HUDEP-2 (cell line): Measurements from ENCODE around the gene OR51A7.
"Not testable (repeated sequence)": the region's sequence is repeated elsewhere in the genome, so short reads cannot be mapped to it uniquely, and the experiment has no call there.

Experiments used
- DNase-seq, 76 experiments: peaks; one replicate each; lab custom pipeline; 2025; ENCODE audit not compliant: unreplicated experiment in 76 of 76; lab: John Stamatoyannopoulos, UW

OR51A7 gene, protein sequence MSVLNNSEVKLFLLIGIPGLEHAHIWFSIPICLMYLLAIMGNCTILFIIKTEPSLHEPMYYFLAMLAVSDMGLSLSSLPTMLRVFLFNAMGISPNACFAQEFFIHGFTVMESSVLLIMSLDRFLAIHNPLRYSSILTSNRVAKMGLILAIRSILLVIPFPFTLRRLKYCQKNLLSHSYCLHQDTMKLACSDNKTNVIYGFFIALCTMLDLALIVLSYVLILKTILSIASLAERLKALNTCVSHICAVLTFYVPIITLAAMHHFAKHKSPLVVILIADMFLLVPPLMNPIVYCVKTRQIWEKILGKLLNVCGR

DNA sequence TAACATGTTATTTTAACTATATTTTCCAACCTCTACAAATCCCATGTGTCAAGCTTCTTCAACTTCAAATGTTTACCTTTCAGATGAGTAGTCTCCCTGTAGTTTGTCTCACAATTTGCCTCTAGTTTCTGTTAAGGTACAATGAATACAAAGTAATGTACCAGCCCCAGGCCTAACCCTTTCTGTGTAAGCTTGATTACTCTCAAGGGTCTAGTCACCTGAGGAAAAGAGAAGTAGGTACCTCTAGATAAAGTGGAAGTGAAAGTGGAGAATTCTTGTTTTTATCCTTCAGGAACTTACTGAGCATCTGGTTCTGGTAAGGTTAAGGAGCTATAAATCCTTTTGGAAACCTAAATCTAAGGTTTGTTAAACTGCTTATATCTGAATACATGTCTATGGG is at the start of gene OR51A7:
OR51A7 (plus strand) TSS at position 300 of the 400 bp plus-strand sequence. CDS start 3,587 bp downstream, outside the sequence.
- no peak for DNase-seq

DNA sequence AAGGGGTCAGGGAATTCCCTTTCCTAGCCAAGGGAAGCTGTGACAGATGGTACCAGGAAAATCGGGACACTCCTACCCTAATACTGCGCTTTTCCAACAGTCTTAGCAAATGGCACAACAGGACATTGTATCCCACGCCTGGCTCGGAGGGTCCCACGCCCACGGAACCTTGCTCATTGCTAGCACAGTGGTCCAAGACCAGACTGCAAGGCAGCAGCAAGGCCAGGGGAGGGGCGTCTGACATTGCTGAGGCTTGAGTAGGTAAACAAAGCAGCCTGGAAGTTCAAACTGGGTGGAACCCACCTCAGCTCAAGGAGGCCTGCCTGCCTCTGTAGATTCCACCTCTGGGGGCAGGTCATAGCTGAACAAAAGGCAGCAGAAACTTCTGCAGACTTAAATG is 49.3 kb upstream of the OR51A7 start:
- DNase-seq: not testable (repeated sequence)

DNA sequence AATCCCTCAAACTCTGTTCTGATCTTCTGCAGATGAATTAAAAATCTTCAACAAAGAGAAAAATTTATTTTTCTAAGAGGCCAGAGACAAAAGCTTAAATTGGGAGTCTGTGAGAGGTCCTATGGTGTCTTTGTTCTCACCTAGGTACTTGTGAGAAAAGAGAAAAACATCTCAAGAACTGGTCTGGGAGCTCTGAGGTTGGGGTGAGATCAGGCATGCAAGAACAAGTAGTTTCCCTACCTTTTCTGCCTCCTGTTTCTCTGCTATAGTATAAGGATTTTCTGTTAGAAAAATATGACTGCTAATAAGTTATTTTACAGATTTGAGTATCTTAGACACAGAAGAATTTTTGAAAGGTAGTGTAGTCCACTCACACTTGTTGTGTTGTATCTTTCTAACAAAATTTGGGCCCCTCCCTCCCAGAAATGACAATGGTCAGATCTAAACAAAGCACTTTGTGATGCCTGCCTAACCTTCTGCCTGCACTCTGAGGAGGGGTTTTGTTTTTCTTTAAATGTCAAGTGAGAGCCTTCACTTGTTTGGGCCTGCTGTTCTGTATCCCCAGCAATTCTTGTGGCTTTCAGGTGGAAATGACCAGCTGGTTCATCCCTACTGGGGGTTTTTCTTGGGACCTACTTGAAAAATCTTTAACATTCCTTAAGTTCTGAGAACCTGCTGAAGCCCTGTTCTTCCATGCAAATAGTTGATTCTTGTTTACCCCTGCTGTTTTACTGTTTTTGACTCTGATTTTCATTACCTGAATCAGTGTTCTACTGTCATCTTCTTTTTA is 40.9 kb upstream of the OR51A7 start:
- no peak for DNase-seq

DNA sequence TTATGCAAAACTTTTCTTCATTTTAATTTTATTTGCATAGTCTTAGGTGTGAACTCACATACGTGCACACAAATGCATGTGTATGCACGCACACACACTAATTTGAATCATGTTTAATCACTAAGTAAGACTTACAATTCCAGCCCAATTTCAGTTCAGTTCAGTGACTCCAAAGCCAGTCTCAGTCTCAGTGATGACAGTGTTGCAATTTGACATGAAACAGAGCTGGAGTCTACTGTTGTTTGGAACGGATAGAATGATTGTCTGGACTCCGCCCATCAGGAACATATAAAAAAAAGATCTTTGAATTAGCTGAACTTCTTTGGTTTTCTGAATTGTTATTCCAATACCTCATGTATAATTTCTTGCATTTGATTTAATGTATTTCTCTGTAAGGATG is 39.7 kb upstream of the OR51A7 start:
- DNase-seq: no peak

DNA sequence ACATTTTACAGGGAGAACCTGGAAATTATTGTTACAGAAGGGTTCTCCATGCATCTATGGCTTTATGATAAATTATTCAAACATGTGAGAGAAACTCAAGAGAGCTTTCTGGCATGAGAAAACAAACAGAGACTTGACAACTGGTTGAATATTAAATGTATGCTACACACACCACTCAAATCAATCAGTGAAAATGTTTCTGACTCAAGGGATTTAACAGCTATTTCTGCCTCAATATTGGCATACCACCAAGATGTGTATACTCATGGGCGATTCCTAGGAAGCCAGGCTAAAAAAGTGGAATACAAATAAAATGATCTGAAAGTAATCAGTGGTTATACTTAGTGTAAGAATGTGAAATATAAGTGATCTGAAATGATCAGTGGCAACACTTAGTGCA is 37.7 kb upstream of the OR51A7 start:
- no peak for DNase-seq

DNA sequence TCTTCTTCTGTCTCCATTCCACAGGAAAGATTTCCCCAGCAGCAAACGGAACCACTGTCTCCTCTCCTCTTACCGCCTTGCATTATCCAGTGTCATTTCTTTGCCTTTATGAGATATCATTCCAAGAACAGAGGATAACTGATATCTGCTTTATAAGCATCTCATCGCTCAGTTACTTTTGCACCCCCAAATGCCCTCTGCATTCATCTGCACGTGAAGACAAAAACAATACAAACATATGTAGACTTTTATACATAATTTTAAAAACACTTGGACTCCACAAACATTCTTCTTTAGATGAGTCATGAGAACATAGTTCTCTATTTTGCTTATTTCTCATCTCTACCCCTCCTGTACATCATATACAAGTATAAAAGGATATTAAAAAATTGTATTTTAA is 22.4 kb upstream of the OR51A7 start:
- no peak for DNase-seq

DNA sequence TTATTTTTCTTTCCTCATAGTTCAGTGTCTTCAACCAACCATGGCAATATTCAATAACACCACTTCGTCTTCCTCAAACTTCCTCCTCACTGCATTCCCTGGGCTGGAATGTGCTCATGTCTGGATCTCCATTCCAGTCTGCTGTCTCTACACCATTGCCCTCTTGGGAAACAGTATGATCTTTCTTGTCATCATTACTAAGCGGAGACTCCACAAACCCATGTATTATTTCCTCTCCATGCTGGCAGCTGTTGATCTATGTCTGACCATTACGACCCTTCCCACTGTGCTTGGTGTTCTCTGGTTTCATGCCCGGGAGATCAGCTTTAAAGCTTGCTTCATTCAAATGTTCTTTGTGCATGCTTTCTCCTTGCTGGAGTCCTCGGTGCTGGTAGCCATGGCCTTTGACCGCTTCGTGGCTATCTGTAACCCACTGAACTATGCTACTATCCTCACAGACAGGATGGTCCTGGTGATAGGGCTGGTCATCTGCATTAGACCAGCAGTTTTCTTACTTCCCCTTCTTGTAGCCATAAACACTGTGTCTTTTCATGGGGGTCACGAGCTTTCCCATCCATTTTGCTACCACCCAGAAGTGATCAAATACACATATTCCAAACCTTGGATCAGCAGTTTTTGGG is 21.6 kb upstream of the OR51A7 start, which contains the start of gene OR51T1:
OR51T1 (plus strand) TSS at position 41 of the 641 bp plus-strand sequence; CDS start at position 41, 0 bp downstream.
- no peak for DNase-seq

DNA sequence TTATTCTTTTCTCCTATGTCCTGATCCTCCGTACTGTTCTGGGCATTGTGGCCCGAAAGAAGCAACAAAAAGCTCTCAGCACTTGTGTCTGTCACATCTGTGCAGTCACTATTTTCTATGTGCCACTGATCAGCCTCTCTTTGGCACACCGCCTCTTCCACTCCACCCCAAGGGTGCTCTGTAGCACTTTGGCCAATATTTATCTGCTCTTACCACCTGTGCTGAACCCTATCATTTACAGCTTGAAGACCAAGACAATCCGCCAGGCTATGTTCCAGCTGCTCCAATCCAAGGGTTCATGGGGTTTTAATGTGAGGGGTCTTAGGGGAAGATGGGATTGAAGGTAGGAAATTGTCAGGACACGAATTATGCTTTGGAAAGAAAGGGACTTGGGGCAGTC is 21.0 kb upstream of the OR51A7 start:
- DNase-seq: peak in 56 of 76 experiments; percentile 3 to 78 (median 32)

DNA sequence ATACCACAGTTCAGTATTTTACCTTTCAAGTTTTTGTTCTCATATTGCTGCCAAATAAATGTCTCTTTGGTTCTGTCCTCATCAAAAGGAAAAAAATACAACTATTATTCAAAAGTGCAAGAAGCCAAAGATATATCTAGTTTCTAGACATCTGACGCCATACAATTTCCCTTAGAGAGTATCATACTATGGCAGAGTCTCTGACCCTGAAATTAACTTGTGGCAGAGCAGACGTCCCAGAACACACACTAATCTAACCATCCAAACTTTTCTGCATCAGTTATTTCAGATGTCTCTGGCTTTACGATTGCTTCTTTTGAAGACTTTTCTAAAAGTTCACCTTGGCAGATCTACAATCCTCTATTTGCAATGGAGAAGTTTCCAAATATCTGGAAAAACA is 19.2 kb upstream of the OR51A7 start:
- no peak for DNase-seq

DNA sequence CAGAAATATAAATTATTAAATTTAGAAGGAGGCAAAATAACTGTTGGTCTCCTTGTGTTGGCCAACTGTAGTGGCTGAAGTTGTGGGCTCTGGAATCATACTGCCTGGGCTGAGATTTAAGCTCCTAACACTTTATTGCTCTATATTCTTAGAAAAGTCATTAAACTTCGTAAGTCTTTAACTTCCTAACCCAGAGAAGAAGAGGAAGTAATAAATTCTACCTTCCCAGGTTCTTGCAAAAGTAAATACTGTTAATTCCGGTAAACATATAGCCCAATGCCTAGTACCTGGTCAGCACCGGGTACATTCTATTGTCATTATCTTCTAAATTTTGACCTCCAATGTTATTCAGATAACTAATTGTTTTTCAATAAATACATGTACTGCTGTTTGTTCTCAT is 17.4 kb upstream of the OR51A7 start:
- no peak for DNase-seq

DNA sequence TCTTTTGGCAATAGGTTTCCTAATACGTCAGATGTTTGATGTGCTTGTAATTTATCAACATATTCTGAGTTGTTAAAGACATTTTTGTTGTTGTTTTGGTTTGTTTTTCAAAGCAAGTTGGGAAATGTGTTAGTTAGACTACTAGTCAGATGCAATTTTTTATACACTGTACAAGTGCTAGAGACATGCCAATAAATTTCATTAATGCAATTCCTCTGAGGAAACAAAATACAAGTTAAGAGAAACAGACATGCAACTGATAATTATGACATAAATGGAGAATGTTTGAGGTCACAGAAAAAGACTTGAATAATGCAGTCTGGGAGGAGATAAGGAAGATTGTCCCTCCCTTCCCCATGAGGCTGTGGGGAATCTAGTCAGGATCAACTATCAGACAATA is 16.0 kb upstream of the OR51A7 start:
- DNase-seq: no peak

DNA sequence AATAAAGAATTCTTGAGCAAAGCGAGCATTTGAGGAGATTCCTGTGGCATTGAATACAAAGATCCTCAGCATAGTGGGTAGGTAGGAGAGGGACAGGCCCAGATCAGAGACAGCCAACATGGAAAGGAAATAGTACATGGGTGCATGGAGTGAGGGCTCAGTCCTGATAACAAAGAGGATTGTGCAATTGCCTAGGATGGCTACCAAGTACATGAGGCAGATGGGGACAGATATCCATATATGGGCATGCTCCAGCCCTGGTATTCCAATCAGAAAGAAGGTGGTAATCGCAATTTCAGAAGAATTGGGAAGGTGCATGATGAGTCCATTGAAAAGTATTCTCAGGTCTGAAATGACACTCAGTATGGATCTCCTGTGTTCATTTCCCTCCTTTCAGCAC is 13.3 kb upstream of the OR51A7 start:
- peak in 7 of 76 experiments; percentile 0 to 29 (median 17) for DNase-seq

DNA sequence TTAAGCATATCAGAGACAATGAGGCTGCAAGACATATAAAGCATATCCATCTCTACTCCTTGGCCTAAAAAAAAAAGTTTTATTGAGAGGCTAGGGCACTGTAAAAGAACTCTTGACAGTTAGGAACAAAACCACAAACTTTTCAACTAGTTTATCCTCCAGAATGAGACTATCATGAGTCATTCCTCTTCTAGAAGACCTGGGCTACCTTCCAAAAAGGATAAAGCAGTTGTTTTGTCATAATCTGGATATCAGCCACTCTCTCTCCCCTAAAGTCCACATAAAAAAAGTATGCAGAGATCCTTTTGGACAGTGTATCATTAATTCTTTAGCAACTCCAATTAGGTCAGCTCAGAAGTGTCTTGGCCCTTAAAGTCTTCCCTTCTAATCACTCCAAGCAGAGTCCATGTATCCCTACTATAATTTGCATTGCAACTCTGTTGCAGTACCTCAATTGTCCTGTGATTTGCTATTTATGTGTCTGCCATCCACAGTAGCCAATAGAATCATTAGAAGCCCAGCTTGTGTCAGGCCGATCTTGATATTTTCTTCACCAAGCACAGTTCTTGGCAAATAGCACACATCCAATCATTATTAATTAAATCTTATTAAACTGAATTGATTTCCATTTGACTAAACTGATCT is 11.5 kb upstream of the OR51A7 start:
- peak in 33 of 76 experiments; percentile 13 to 79 (median 52) for DNase-seq

DNA sequence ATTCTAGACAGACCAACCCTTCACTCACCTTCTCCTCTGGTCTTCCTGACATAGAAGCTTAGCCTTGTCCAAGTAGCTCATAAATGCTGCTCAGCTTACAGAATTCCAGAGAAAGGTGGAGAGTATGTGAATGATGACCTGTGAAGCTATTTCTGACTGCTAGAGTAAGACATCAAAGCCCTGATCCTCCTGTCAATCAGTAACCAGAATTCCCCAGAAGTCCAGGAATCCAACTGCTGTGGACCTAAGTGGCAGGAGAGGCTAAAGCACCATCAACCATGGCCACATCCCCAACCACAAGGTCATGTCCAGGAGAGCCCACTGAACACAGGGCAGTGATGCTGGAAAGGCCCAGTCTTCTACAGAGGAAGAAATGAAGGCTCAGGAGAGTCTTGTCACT is 13.0 kb downstream of the OR51A7 start:
- DNase-seq: no peak

DNA sequence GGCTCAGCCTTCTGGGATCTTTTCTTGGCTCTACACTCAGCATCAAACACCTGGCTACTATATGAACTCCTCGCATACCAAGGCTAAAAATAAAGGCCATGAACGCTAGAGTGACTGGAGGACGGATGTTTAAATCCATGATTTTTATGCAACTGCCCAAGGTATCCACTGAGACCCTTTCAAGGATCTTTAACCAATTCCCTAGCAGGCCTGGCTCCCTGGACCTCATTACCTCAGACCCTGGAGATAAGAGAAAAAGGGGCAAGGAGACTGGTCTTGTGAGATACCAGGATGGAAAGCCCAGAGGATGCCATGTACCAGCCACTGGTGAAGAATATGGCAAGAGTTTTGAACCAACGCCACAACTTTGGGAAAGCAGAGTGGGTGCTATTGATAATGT is 15.7 kb downstream of the OR51A7 start, which contains the start of gene OR51G2:
OR51G2 (minus strand) TSS at position 101 of the 400 bp plus-strand sequence. CDS start 3,687 bp downstream, outside the sequence.
- no peak for DNase-seq

DNA sequence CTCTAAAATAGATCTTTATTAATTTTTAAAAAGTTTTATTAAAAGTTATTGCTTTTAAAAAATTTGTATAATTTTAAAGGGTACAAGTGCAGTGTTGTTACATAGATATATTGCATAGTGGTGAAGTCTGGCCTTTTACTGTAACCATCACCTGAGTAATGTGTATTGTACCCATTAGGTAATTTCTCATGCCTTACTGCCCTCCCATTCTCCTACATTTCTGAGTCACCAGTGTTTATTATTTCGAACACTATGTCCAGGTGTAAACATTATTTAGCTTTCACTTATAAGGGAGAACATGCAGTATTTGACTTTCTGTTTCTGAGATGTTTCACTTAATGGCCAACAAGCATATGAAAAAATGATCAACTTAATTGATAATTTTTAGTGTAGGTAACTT is 18.2 kb downstream of the OR51A7 start:
- no peak for DNase-seq

DNA sequence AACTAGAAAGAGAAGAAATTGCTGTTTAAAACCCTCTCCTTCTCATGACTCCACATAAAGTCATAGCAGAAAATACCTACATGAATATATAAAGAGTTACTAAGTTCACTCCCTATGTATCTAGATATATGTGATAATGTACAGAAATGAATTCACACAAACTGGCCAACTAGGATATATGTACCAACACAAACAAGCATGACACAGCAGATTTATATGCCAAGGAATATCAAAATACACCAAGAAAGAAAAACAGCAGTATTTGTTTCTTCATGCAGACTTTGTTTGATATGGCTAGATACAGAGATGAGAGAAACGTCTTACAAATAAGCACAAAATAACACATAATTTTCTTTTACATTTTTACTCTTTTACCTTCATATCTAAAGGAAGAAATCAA is 18.7 kb downstream of the OR51A7 start:
- DNase-seq: no peak

DNA sequence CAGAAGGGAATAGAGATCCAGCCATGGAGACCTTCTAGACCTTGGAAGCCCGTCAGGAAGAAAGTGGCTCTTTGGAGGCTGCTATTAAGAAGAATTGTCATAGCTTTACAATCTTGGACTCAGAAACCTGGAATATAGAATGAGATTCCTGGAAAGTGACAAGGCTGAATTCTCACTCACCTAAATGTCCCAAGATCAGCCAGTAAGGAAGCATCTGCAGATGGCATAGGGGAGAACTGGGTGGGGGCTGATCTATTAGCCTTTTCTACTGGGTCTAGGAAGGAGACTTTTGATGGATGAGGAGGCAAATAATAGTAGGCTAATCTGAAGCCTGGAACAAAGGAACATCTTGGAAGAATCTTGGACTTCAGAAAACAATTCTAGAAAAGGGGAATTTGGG is 20.7 kb downstream of the OR51A7 start, which contains the start of gene OR51G1:
OR51G1 (minus strand) TSS at position 101 of the 400 bp plus-strand sequence; CDS start at position 101, 0 bp downstream.
- no peak for DNase-seq

DNA sequence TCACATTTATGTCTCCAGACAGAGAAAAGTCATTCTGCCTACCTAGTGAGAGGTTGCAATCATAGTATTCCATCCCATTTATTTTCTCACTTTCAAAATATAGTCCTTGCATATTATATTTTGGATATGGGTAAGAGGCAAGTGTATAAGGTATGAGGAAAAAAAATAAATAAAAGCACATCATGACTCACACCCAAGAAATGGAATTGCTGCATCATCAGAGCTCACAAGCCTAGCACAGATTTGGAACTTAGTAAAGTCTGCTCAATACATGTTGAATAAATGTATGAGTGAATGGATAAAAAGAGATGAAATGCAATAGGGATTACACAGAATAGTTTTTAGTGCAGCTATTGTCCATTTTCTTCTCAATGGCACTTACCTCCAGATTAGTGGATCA is 23.0 kb downstream of the OR51A7 start:
- DNase-seq: no peak

DNA sequence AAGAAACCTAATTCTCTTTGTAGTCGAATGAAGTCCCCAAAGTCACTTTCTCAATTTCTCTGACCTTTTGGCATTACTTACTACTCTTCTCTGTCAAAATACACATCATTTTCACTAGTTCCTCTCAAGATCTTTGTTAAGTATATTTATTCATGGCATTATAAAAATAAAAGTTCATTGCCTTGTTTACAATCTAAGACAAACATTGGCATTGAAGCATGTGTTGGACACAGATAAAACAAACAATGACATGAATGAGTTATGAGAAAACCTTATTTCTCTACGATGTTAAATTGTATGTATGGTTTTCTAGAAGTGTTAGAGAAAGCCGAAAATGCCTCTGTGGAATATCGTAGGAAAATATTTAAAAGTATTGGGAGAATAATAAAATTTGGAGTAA is 29.2 kb downstream of the OR51A7 start:
- no peak for DNase-seq

DNA sequence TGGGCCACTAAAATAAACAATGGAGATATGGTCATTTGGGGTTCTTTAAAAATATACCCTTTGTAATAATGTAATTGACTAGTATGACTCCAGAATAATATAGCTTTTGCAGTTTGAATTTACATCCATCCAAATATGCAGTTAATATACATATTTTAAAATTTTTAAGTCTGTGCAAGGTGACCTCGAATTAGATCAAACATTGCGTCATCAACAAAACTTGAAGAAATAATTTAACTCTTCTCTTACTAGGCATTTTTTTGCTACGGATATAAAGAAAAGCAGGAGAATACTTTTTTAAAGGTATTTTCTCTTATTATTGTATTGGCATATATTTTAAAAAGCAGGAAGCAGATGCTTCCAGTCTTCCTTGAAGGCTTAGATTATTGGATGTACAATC is 33.2 kb downstream of the OR51A7 start:
- no peak for DNase-seq
